Peyer's patch (tissue), 4 donors: ENCODE data around the gene NPAS2.

Experiments used
- CTCF ChIP-seq, 6 experiments: fragments of 450-650 bp in 4 of 6; fragments of 200-600 bp in 2 of 6; sonication (generic) in 1 of 6; IDR thresholded peaks; one replicate each; pipeline ENCODE4 v1.5.1; 2017 to 2019; ENCODE audit warnings: antibody characterized with exemption in 6 of 6, mild to moderate bottlenecking in 3 of 6, moderate library complexity in 1 of 6
- POLR2A ChIP-seq, 2 donors: fragments of 450-650 bp; IDR thresholded peaks; one replicate each; pipeline ENCODE4 v1.5.1; 2017; ENCODE audit warnings: antibody characterized with exemption in 2 of 2, mild to moderate bottlenecking in 2 of 2, moderate library complexity in 2 of 2

DNA sequence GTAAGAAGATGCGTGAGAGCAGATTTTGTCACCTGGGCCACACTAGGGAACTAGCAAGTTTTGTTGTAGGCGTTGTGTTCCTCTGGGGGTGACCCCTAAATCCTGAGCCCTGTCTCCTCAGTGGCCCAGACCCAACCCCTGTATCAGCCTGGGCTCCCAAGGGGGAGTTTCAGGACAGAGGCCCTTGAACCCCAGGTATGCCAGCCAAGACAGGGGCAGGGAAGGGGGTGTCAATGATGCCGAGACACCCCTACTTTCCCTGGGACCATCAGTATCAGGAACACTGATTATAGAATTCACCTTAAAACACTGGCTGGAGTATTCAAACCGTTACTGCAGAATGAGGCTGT is 143.1 kb downstream of the NPAS2 start:
- TF ChIP-seq POLR2A (IDR thresholded peaks at IDR 0.05) (no peak), CTCF (IDR thresholded peaks at IDR 0.05) (no peak)
